Measurements from ENCODE around the gene KDM7A. TPM values are rescaled to one million over a fixed set of nuclear protein-coding genes. Genes with fewer than 3 reads are reported as not detected.

KDM7A gene
- total RNA-seq, 4 donors from 2014 or later, result 15.3 to 34.5 (median 23.2) TPM

GRCh38 chr7:140219672-140220524 is 43.1 kb upstream of the KDM7A start:
- H3K4me1 ChIP-seq, result peaks cover 0 to 6% (median 0%) of the 10 kb centered on the region in 4 donors
- no peaks in the 10 kb centered on the region for H3K36me3 ChIP-seq
- no peak overlapping the region for H3K4me3 ChIP-seq
- H3K27ac ChIP-seq, result no peak overlapping the region
- TF ChIP-seq EP300 (IDR thresholded peaks at IDR 0.05) (no peak), POLR2A (IDR thresholded peaks at IDR 0.05) (no peak), CTCF (IDR thresholded peaks at IDR 0.05) (no peak)
- no peaks in the 10 kb centered on the region for H3K27me3 ChIP-seq
- WGBS, 2 donors, result 88 to 89% methylated on average over 10 of the region's 10 CpGs
- DNase-seq (ENCODE audit: low spot score in 2 of 2), result no peak
- H3K9me3 ChIP-seq, result no peaks in the 10 kb centered on the region

GRCh38 chr7:140218656-140219055 is 41.9 kb upstream of the KDM7A start:
- TF ChIP-seq EP300 (IDR thresholded peaks at IDR 0.05) (no peak), CTCF (IDR thresholded peaks at IDR 0.05) (no peak), POLR2A (IDR thresholded peaks at IDR 0.05) (no peak)
- Histone ChIP-seq H3K36me3 (no peaks in the 10 kb centered on the region), H3K9me3 (no peaks in the 10 kb centered on the region), H3K4me1 (peaks cover 0 to 6% (median 0%) of the 10 kb centered on the region in 4 donors), H3K27me3 (no peaks in the 10 kb centered on the region), H3K27ac (no peak overlapping the region), H3K4me3 (no peak overlapping the region)
- DNase-seq (ENCODE audit: low spot score in 2 of 2), result no peak
- 86 to 90% methylated on average over 4 of the region's 4 CpGs for WGBS, 2 donors

GRCh38 chr7:140217750-140218501 is 41.1 kb upstream of the KDM7A start:
- WGBS, 2 donors, result 88 to 90% methylated on average over 4 of the region's 4 CpGs
- no peak overlapping the region for H3K4me3 ChIP-seq
- TF ChIP-seq CTCF (IDR thresholded peaks at IDR 0.05), result no peak
- no peak for TF ChIP-seq POLR2A (IDR thresholded peaks at IDR 0.05)
- no peak for TF ChIP-seq EP300 (IDR thresholded peaks at IDR 0.05)

GRCh38 chr7:140215281-140215680 is 38.5 kb upstream of the KDM7A start:
- no peak for DNase-seq (ENCODE audit: low spot score in 2 of 2)
- 89 to 91% methylated on average over 3 of the region's 3 CpGs for WGBS, 2 donors
- no peak for TF ChIP-seq CTCF (IDR thresholded peaks at IDR 0.05)
- TF ChIP-seq POLR2A (IDR thresholded peaks at IDR 0.05), result no peak
- no peak for TF ChIP-seq EP300 (IDR thresholded peaks at IDR 0.05)
- H3K9me3 ChIP-seq, result no peaks in the 10 kb centered on the region
- H3K4me3 ChIP-seq, result no peak overlapping the region
- H3K36me3 ChIP-seq, result no peaks in the 10 kb centered on the region
- no peaks in the 10 kb centered on the region for H3K27me3 ChIP-seq
- H3K27ac ChIP-seq, result no peak overlapping the region
- H3K4me1 ChIP-seq, result no peaks in the 10 kb centered on the region

More at GRCh38 chr7:140217750-140218501, 41.1 kb upstream of the KDM7A start:
- no peak for DNase-seq (ENCODE audit: low spot score in 2 of 2)
- Histone ChIP-seq H3K4me1 (peaks cover 0 to under 1% (median 0%) of the 10 kb centered on the region in 4 donors), H3K36me3 (no peaks in the 10 kb centered on the region), H3K27me3 (no peaks in the 10 kb centered on the region), H3K27ac (no peak overlapping the region), H3K9me3 (no peaks in the 10 kb centered on the region)

All from tibial nerve (tissue), 4 donors.